ENCODE data around the gene ADGRV1.

The ADGRV1 gene

DNA sequence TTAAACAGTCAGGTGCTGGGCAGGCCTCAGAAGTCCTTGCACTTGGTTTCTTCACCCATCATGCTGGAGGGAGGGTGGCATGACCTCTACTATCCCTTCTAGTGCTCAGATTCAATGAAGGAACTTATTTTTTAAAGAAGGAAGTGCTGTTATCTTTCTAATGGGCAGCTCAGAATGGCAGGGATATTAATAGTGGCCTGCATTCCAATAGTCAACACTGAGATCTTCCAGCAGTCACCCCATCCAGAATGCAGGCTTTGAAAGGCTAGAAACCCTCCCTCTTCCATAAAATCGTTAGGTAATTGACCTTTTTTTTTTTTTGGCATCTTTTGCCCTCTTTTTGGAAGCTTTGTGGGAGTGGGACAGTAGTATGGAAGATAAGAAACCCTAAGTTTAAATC lies 499.6 kb downstream of the ADGRV1 start:
- TF ChIP-seq, protein P1, sequence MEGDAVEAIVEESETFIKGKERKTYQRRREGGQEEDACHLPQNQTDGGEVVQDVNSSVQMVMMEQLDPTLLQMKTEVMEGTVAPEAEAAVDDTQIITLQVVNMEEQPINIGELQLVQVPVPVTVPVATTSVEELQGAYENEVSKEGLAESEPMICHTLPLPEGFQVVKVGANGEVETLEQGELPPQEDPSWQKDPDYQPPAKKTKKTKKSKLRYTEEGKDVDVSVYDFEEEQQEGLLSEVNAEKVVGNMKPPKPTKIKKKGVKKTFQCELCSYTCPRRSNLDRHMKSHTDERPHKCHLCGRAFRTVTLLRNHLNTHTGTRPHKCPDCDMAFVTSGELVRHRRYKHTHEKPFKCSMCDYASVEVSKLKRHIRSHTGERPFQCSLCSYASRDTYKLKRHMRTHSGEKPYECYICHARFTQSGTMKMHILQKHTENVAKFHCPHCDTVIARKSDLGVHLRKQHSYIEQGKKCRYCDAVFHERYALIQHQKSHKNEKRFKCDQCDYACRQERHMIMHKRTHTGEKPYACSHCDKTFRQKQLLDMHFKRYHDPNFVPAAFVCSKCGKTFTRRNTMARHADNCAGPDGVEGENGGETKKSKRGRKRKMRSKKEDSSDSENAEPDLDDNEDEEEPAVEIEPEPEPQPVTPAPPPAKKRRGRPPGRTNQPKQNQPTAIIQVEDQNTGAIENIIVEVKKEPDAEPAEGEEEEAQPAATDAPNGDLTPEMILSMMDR (IDR thresholded peaks at IDR 0.05), result no peak

DNA sequence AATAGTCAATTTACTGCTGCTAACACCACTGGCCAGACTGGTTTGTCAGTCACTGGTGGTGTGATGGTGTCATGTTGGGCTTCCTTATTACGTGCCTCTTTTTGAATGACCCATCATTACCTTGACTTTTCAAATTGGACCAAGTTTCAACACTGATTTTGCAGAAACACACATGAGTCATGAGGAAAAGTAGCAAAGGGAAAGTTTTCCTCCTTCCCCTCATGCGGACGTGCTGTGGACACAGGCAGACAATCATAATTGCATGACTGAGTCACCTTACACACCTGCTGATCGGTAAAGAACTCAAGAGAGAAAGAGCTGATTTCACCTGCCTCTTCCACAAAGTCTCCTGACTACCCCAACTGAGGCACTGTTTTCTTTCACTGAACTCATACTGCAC lies 500.0 kb downstream of the ADGRV1 start:
- TF ChIP-seq, protein P1 (IDR thresholded peaks at IDR 0.05), result no peak

DNA sequence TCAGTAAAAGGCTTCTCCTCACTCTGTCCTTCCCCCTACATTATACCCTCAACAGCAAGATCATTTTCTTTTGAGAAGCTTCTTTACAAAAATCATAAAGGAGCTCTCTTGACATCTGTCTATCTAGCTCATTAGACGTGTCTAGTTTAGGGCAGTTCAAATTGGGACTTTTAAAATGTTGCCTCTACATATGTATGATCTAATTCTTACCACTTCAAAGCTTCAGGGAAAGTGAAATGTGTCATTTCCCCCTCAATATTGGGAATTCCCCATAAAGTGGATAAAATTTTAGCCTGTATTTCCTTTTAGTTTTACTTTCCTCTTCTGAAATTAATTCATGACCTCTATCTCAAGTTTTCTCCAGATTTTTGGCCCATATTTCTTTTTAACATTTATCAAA lies 500.8 kb downstream of the ADGRV1 start:
- TF ChIP-seq, protein P1 (IDR thresholded peaks at IDR 0.05), result no peak

DNA sequence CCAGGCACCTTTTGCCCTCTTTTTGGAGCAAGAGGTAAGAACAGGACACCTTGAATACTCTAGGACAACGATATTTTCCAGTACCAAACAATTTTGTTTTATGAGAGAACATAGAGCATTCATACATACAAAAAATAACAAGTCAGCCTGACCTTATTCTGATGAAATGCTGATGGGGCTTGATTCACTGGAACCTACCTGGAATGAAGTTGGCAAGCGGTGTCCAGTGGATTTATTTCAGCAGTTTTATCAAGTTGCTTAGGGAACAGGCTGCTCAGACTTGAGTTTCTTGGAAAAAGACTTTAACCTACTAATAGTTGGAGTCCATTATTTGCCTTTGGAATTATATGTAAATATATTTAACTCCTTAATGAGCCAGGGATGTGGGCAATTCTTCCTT lies 502.5 kb downstream of the ADGRV1 start:
- TF ChIP-seq, protein P1 (IDR thresholded peaks at IDR 0.05), result no peak

DNA sequence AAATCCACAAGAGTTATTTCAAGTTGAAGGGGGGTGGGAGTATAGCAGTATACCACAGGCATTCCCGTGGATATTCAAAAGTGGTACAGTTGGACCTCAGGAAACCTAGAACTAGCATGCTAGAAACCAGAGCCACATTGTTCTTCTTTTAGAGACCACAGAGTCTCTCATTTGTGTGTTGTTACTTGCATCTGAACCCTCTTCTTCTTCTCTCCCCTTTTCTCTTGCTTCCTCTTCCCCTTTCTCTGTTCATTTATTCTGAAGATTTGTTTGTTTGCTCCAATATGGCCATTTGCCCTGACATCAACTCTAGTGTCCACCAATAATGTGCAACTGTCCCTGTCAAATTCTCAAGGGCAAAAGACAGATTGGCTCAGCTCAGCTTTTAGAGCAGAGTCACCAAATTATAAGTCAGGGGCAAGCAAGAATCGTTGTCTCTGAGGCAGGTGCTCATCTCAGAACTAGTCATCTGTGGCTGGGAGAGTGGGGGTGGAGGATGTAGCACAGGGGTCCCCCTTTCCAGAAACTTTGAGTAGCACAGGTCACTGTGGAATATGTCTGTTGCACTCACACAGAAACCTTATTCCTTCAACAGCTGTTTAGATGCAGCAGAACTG lies 503.5 kb downstream of the ADGRV1 start:
- TF ChIP-seq, protein P1 (IDR thresholded peaks at IDR 0.05), result no peak

DNA sequence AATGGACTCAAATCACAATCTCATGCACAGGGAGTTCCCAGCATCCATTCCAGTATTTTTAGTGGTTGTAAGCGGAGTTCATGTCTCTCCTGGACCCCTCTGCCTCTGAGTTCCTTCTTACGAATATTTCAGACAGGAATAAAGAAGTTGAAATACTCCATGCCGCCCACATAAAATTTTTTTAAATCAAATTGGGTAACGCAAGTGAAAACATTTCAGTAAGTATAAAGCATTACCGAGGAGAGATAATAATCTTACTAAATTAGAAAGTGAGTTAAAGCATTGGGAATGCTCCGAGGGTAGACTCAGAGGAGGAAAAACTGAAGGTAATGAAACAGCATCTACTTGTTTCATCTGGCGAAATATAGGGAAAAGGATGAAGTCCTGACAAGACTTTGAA lies 506.9 kb downstream of the ADGRV1 start:
- TF ChIP-seq, protein P1 (IDR thresholded peaks at IDR 0.05), result no peak

DNA sequence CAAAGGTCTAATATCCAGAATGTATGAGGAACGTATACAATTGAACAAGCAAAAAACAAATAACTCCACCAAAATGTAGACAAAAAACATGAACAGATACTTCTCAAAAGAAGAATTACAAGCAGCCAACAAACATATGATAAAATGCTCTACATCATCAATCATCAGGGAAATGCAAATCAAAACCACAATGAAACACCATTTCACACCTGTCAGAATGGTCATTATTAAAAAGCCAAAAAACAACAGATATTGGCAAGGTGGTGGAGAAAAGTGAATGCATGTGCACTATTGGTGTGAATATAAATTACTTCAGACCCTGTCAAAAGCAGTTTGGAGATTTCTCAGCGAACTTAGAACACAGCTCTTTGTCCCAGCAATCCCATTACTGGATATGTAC lies 510.8 kb downstream of the ADGRV1 start:
- TF ChIP-seq, protein P1 (IDR thresholded peaks at IDR 0.05), result no peak
